Endometrium (tissue), 2 donors: ENCODE results near the gene PARP14.
A peak's percentile ranks its signal among the peaks of the same experiment; 100 is the strongest.
"Not testable (repeated sequence)": the region's sequence is repeated elsewhere in the genome, so short reads cannot be mapped to it uniquely, and the experiment has no call there.

Experiments used
- FAIRE-seq: peaks from 2 replicates; lab custom pipeline; 2012; peaks lifted over from hg19 to GRCh38; lab: Jason Lieb, UNC
- donor health status: control.
- donor health status: control.

PARP14 gene

GRCh38 chr3:122727294-122727693 is 46.7 kb downstream of the PARP14 start:
- FAIRE-seq: no peak

GRCh38 chr3:122727766-122728165 is 47.1 kb downstream of the PARP14 start:
- FAIRE-seq: no peak

DNA sequence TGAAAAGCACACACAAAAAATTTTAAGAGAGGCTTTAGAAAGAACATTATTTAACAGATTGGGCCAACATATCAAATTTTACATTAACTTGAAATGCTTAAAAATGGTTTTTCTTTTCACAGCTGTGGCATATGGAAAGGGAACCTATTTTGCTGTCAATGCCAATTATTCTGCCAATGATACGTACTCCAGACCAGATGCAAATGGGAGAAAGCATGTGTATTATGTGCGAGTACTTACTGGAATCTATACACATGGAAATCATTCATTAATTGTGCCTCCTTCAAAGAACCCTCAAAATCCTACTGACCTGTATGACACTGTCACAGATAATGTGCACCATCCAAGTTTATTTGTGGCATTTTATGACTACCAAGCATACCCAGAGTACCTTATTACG is 47.5 kb downstream of the PARP14 start:
- FAIRE-seq: no peak

DNA sequence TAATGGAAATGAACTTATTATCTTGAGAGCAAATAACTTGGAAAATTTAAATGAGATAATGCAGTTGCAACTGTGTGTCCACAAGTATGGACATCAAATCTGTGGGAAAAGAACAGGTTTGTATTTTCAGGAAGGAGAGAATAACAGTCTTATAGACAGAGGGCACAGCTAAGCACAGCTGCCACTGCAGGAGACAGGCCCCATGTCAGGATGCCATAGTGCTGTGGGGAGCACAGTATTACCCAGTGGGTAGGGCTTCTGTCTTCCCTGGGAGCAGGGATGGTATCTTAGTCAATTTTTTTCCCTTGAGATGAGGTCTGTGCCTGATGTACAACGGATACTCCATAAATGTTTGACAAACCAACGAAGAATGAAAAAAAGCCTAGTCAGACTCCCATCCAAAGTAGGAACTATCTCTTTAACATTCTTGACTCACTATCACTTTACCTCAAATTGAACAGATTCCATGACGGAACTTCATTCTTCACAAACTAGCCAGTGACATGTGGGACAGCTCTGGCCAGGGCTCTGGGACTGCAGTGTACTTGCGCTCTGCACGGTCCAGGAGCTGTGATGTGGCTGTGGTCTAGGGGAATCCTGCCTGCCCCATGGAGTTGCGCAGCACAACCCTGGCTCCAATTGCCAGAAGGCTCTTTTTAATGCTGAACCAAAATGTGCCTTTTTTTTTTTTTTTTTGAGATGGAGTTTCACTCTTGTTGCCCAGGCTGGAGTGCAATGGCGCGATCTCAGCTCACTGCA is 48.3 kb downstream of the PARP14 start:
- no peak for FAIRE-seq

GRCh38 chr3:122730240-122730639 is 49.6 kb downstream of the PARP14 start:
- no peak for FAIRE-seq

DNA sequence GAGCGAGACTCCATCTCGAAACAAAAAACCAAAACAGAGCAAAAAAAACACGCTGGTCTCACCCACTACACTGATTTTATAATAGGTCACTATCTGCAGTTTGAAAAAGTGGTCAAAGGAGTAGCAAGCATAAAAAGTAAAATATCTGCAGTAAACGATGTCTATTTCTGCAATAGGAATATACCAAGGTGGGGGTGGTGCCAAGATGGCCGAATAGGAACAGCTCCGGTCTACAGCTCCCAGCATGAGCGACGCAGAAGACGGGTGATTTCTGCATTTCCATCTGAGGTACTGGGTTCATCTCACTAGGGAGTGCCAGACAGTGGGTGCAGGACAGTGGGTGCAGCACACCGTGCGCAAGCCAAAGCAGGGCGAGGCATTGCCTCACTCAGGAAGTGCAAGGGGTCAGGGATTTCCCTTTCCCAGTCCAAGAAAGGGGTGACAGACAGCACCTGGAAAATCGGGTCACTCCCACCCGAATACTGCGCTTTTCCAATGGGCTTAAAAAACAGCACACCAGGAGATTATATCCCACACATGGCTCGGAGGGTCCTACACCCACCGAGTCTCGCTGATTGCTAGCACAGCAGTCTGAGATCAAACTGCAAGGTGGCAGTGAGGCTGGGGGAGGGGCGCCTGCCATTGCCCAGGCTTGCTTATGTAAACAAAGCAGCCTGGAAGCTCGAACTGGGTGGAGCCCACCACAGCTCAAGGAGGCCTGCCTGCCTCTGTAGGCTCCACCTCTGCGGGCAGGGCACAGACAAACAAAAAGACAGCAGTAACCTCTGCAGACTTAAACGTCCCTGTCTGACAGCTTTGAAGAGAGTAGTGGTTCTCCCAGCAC is 52.3 kb downstream of the PARP14 start:
- not testable (repeated sequence) for FAIRE-seq

GRCh38 chr3:122739172-122739571 is 58.5 kb downstream of the PARP14 start:
- FAIRE-seq: no peak

DNA sequence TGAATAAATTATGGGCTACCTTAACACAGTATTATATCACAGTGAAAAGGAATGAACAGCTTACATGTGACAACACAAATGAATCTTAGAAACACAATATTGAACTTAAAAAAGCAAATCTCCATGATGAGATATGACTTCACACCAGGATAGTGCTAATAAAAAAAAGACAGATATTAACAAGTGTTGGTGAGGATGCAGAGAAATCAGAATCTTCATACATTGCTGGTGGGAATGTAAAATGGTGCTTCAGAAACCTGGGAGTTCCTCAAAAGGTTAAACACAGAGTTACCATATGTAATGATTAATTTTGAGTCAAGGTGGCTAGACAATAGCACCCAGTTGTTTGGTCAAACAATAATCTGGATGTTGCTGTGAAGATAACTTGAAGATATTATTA is 61.6 kb downstream of the PARP14 start:
- peak; percentile 37 for FAIRE-seq

- no peak for FAIRE-seq
Measured at GRCh38 chr3:122743581-122744120, 63.0 kb downstream of the PARP14 start.

DNA sequence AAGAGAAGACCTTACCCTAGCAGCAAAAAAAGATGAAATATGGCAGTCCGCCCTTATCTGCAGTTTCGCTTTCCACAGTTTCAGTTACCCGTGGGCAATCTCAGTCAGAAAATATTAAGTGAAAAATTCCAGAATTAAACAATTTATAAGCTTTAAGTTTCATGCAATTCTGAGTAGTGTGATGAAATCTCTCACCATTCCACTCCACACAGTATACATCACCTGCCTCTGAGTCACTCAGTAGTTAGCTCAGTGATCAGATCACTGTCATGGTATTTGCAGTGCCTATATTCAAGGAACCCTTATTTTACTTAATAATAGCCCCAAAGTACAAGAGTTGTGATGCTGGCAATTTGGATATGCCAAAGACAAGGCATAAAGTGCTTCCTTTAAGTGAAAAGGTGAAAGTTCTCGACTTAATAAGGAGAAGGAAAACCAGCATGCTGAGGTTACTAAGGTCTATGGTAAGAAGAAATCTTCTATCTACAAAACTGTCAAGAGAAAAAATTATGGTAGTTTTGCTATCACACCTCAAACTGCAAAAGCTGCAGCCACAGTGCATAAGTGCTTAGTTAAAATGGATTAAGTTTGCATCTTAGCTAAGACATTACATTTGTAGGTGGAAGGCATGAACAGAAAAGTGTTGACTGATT is 64.9 kb downstream of the PARP14 start:
- no peak for FAIRE-seq

- FAIRE-seq: not testable (repeated sequence)
Measured at GRCh38 chr3:122747295-122747694, 66.7 kb downstream of the PARP14 start.

DNA sequence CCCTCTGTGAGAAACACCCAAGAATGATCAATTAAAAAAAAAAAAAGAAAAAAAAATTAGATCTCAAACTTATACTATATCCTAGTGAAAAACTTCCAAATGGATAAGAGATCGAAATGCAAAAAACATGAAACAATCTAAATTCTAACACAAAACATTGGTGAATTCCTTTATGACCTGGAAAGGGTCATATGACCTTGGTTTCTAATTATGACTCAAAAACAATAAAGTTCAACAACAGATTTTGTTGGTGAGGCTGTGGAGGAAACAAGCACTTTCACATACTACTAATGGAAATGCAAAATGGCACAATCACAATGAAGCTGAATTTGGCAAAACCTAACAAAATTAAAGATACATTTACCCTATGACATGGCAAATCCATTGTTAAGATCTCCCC is 67.7 kb downstream of the PARP14 start:
- no peak for FAIRE-seq

DNA sequence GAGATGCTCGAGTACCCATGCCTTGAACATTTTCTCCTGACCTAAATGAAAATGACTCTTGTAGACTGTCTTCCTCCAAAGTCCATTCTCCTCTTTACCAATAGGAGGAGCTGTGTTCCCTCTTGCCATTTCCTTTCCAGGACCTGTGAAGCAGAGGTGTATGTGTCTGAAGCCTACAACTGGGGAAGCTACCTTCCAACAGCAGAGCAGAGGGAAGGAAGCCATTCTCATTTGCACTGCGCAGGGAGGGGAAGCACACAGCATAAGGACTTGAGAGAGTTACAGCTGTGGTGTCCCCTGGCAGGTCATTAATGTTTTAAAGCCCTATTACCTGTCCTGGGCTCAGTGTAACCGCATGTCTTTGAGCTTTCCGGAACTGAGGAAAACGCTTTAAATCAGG is 74.3 kb downstream of the PARP14 start:
- FAIRE-seq: no peak

GRCh38 chr3:122755491-122755890 is 74.9 kb downstream of the PARP14 start:
- FAIRE-seq: no peak

DNA sequence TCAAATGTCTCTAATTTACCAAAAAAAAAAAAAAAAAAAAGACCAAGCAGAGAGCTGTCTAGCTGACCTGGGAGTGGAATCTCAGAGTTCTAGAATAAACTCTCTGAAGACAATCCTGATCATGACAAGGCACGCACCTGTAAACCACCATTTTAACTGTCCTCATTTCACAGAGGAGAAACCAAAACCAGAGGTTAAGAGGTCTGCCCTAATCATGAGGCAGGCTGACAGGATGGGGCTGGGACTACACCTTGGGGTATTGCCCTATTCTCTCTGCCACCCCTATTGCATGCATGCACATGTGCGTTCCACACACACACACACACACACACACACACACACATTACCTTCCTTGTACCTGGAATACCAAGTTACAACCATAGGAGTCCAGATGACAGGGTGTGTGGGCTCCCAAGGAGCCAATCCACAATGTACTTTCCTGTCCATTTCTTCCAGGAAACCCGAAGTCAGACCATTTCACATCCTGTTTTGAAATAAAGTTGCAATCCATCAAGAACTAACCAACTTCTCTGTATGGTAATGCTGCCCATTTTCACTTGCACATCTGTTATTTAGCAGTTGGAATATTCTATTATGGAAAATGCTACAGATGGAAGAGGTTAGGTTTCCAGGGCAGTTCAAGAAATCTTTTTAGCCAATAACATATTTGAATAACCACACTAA is 78.4 kb downstream of the PARP14 start:
- FAIRE-seq: no peak

DNA sequence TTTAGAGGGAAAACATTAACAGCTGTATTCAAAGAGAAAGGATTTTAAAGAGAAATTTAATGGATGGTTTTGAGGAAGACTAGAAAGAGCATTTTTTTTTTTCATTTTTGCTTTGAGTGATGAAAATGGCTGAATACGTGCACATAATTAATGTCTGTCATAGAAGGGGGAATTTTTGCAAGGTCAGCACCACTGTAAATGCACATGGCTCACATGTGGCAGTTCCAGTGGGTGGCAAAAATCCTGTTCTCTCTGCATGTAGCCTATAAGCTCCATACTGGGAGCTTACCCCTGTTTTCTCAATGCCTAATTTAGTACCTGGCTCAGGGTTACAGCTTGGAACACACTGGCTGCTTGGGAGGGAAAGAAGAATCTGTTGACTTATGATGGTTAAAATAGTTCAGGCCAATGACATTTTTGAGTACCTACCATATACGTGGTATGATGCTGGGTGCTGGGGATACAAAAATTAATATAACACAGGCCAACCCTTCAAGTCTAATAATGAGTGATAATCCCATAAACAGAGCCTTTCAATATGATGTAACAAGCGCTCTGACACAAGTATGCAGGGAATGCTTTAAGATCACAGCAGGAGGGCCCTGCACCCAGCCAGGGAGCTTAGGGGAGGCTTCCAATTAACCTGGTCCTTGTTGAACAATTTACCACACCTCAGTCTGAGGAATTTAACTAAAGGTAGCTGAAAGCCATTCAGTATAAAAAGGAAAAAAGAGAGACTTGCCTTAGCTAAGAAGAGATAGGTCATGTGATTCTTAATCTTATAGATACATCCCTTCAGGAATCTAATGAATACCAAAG is 80.0 kb downstream of the PARP14 start:
- no peak for FAIRE-seq

- no peak for FAIRE-seq
Measured at GRCh38 chr3:122766430-122766829, 85.8 kb downstream of the PARP14 start.

DNA sequence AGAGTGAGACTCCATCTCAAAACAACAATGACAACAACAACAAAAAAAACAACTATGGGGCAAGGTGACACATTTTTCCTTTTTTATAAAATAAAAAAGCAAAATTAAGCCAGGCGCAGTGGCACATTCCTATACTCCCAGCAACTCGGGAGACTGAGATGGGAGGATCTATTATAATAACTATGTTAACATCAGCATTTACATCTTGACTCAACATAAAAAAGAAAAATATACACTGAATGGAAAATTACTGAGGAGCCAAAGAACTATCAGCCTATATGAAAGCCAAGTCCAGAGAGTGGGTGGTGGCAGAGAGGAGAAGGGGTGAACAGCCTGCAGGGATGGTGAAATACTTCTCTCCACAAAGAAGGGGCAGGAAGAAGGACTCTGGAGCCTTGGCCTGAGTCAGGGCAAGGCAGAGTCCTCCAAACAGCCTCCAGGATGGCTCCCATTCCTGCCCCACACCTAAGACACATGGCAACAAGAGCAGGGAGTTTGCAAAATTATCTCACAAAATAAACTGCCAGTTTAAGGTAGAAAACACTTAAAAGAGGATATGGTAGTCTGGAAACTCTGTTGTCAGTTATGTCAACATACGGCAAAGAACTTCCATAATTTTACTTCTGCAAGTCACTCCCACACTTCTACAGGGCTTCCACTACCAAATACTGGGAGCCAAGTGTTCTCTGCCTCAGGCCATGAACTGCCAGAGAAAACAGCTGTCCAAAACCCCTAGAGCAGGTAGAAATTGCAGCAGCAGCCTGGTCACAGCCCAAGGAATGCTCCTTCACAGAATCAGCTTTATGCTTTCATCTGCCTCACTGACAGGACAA is 87.1 kb downstream of the PARP14 start:
- no peak for FAIRE-seq

- no peak for FAIRE-seq
Measured at GRCh38 chr3:122770521-122771202, 90.0 kb downstream of the PARP14 start.

DNA sequence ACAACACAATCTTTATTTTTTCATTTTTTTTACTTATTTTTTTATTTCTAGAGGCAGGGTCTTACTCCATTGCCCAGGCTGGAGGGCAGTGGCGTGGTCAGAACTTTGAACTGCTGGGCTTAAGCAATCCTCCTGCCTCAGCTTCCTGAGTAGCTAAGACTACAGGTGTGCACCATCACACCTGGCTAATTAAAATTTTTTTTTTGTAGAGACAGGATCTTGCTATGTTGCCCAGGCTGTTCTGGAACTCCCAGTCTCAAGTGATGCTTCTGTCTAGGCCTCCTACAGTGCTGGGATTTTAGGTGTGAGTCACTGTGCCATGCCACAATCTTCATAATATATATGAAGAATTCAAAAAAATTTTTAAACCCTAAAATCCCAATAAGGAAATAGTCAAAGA is 92.2 kb downstream of the PARP14 start:
- FAIRE-seq: no peak
